ENCODE data around the gene SKI.

SKI gene

DNA sequence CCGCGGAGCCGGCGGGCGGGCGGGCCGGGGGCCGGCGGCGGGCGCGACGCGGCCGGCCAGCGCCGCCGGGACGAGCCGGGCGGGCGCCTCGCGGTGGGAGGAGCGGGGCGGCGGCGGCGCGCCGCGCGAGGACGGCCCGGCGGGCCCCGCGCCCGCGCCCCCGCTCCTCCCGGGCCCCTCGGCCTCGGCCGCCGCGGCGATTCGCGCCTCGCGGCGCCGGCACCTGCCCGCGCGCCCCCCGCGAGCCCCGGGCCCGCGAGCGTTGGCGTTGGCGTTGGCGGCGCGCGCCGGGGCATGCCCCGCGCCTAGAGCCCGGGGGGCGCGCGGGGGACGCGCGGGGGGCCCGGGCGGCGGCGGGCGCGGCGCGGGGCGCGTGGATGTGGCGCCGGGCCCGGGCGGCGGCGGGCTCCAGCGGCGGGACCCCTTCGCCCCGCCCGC lies at the start of gene SKI:
Gene SKI (plus strand): TSS at position 163 of the 438 bp plus-strand sequence. CDS start 448 bp downstream, outside the sequence.
- no peak for DNase-seq (ENCODE audit: low spot score)

DNA sequence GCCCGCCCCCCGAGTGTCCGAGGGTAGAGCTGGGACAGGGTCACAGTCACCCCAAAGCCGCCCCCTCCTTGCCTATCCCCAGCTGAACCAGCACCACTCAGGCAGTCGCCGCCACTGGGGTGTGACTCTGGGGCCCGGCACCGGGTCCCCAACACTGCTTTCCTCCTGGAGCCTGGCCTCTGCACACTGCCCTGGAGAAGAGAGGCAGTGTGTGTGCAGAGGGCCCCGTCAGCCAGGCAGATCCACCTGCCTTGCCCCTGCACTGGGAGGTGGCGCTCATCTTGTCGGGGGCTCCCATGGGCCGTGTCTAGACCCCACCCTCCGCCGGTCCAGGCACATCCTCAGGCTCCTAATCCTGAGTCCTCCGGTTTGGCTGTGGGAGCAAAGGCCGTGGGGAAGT lies 49.2 kb upstream of the SKI start:
- no peak for DNase-seq (ENCODE audit: low spot score)

DNA sequence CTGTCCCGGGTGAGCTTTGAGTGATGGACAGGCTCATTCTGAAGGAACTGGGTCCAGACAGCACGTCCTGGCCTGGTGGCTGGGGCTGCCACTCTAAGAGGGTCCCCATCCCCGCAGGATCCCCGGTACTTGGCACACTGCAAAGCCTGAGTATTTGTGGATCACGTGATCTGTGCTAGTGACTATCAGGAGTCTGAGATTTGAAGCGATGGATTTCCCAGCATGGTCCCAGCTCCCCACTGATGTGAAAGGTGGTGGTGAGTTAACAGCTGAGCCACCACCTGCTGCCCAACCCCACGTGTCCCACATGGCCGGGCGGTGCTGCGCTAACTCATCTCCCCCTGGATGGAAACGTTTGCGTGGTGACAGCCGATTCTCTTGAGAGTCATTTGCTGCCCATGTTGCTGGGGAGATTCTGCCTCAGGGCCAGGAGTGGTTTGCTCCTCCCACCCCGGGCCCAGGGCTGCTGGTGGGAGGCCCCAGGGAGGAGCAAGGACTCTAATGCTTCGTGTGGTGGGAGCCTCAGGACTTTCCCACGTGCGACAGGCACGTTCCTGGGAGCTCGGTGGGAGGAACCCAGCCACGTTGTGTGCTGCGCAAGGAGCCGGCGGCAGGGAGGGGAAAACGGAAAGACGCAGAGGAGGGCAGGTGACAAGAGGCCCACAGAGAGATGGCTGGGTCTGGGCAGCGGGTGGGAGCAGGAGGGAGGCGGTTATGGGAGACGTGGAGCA lies 48.7 kb upstream of the SKI start:
- DNase-seq (ENCODE audit: low spot score), result no peak

DNA sequence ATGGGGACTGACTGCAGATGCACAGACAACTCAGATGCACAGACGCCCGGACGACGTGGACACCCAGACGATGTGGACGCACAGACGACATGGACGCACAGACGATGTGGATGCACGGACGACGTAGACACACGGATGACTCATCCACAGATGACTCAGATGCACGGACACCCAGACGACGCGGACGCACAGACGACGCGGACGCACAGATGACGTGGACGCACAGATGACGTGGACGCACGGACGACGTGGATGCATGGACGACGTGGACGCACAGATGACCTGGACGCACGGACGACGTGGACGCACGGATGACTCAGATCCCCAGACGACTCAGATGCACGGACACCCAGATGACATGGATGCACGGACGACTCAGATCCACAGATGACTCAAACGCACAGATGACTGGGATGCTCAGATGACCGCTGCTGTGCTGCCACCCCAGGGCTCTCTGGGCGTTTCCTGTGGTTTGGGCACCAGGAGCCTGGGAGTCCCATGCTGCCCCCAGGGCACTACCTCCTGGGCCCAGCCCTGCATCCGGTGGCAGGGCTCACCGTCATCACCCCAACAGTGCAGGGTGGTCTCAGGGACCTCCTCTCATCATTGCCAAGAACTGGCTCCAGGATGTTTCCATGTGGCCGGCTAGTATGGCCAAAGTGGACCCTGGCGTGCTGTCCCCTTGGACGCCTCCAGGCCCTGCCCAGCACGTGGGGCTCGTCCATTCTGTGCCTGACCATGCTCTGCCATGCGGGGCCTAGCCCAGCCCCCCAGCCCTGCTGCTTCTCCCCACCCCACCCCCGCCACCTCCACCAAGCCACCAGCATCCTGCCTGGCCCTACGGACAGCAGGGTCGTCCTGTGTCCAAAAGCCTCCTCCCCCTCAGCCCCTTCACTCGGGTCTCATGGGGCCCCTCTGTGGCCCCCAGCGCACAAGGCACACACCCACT lies 47.5 kb upstream of the SKI start:
- DNase-seq (ENCODE audit: low spot score), result no peak

DNA sequence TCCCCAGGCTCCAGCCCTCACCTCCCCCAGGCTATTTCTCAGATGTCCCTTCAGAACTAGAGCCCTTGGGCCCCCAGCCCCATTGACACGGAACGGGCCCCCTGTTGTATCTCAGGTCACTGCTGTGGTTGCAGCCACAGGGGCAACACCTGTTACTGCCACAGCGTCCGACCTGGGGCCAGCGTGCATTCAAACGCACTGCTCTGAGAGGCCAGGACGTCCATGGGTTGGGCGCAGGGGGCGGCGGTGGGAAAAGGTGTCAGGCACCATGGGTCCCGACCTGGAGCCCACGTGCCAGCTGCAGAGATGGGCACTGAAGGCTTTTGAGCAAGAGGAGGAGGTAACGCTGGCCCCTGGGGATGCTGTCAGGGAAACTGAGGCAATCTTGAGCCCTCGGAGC lies 46.8 kb upstream of the SKI start:
- DNase-seq (ENCODE audit: low spot score), result no peak

DNA sequence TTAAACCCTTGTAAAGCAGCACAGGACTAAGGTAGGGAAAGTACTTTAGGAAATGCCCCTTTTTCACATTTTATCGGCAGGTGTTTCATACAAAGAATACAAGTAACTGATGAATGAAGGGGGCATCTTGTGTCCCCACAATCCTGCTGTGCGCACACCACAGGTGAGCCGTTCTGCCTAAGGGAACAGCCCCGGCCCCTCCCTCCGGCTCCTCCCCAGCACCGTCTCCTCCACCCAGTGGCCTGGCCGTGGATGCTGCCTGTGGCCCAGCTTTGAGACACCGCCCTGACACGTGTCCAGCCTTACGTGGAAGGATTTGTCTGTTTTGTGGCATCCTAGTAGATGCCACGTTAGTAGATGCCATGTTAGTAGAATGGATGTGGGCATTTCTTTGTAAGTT lies 46.4 kb upstream of the SKI start:
- DNase-seq (ENCODE audit: low spot score), result no peak

DNA sequence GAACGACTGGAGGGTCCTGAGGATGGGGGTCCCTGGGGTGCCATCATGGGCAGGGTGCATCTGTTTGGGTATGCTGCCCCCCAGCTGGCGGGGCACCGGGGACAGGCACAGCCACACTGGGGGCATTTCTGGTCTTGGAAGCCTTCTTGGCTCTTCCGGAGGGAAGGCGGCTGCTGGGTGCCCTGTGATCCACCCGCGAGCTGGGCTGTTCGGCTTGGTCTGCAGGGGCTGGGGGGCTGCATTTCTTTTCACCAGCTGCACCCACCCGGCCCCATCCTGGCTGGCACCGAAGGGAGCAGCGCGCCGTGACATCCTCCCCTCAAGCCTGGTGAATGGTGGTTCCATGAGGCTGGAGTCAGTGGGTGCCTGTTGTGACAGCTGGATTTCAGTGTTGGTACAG lies 45.7 kb upstream of the SKI start:
- no peak for DNase-seq (ENCODE audit: low spot score)

DNA sequence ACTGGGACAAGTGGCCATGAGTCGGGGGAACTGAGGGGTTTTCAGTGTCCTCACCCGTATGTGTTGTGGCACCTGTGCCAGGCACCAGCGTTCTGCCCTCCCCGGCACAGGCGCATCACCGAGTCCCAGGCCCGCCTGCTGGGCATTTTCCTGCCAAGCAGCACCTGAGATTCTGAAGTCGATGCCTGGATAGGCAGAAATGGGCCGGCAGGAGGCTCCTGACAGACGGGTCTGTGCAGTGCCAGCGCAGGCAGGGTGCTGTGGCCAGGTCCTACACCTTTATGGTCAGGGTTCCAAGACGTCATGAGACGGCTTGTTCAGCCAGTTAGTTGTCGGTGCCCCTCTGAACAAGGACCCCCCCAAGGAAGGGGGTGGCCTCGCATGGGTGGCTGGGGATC lies 44.2 kb upstream of the SKI start:
- no peak for DNase-seq (ENCODE audit: low spot score)

DNA sequence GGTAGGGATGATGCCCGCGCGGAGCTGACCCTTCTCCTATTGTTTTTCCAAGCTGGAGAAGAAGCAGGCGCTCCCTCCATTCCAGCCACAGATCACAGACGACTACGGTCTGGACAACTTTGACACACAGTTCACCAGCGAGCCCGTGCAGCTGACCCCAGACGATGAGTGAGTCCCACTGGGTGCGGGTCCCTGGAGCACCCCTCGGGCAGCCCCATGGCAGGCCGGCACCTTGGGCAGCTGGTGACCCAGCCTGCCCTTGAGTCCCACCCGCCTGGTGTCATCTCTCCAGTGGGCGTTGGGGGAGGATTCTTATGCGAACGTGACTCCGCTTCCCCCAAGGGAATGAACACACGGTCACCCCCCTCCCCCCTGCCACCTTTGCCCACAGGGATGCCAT lies 43.6 kb upstream of the SKI start:
- DNase-seq (ENCODE audit: low spot score), result no peak

DNA sequence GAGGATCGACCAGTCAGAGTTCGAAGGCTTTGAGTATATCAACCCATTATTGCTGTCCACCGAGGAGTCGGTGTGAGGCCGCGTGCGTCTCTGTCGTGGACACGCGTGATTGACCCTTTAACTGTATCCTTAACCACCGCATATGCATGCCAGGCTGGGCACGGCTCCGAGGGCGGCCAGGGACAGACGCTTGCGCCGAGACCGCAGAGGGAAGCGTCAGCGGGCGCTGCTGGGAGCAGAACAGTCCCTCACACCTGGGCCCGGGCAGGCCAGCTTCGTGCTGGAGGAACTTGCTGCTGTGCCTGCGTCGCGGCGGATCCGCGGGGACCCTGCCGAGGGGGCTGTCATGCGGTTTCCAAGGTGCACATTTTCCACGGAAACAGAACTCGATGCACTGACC lies 43.2 kb upstream of the SKI start:
- DNase-seq (ENCODE audit: low spot score), result no peak

DNA sequence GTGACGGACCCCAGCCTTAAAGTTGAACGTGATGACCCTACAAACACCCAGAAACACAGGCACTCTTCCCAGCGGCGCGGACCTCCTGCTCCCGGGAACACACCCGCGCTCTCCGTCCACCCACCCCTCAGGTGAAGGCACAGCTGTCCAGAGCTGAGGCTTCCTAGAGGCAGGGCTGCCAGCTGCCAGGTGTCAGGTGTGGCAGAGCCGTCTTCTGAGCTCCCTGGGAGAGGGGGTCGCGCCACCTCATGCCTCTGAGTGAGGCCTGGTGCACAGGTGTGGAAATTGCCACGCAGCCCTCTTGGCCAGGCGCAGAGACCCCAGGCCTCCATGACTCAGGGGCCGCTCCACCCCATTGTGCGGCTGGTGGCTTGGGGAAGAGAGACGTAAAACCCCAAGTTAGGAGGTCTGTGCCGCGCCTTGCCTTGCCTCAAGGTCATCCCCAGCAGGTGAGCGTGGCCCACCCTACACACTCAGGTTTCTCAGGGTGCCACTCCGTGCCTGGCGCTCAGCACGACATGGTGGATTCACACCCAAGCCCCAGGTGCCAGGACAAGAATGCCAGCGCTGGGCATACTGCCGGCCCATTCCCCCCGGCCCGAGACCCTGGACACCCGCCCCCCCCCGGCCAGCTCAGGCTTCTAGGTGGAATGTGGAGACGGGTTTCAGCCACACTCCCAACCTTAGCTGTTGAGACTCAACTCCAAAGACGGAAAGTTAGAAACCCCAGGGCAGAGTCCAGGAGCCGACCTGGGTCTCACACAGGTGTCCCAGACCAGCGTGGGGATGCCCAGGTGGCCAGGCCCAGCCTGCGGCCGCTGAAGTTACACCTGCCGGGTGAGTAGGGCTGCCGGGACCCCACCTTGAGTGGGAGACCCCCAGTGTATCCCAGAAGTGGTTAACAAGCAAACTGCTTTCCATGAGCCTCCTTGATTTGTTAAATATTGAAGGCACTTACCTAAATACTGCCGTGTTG lies 42.0 kb upstream of the SKI start:
- DNase-seq (ENCODE audit: low spot score), result no peak

DNA sequence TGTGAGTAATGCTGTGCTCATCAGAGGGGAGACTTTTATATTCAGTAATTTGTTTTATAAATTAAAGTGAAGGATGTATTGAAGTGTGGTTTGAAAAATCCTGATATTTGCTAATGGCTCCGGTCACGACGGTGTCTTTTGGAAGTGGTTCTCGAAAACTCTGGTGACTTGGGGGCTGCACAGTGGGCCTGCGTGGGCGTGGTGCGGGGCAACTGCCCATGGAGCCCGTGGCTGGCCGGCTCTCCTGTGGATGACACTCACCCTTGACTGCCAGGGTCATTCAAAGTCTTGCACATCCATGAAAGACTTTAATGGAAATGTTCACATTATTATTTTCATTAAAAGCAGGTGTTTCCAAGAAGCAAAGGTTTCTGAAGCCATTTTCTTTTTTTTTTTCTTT lies 41.2 kb upstream of the SKI start:
- DNase-seq (ENCODE audit: low spot score), result no peak

DNA sequence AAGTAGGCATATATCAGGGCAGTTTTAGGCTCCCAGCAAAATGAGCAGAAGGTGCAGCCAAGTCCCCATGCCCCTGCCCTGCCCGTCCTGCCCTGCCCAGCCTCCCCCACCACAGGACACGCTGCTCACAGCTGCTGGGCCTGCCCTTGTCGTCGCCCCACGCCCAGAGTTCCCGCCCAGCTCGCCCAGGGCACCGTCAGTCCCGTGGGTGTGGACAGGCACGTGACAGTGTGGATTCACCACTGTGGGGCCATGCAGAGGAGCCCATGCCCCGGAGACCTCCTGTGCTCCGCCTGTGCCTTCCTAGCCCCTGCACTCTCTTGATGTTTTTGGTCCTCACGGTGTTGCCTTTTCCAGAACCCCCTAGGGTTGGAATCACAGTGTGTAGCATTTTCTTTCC lies 40.5 kb upstream of the SKI start:
- no peak for DNase-seq (ENCODE audit: low spot score)

DNA sequence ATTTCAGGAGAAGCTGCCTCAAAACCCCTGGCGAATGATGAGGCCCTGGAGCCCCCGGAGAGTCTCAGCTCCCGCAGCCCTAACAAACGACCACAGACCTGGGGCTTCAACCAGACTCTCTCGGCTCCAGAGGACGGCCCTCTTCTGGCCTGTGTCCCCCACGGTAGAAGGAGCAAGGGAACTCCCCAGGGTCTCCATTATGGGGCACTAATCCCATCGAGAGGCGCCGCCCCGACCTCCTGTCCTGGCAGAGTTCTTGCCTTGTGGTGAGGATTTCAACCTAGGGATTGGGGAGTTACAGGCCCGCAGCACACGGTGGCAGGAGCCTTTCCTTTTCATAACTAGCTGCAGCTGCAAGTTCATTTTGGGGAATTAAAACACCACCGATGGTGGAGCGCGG lies 39.8 kb upstream of the SKI start:
- DNase-seq (ENCODE audit: low spot score), result no peak

DNA sequence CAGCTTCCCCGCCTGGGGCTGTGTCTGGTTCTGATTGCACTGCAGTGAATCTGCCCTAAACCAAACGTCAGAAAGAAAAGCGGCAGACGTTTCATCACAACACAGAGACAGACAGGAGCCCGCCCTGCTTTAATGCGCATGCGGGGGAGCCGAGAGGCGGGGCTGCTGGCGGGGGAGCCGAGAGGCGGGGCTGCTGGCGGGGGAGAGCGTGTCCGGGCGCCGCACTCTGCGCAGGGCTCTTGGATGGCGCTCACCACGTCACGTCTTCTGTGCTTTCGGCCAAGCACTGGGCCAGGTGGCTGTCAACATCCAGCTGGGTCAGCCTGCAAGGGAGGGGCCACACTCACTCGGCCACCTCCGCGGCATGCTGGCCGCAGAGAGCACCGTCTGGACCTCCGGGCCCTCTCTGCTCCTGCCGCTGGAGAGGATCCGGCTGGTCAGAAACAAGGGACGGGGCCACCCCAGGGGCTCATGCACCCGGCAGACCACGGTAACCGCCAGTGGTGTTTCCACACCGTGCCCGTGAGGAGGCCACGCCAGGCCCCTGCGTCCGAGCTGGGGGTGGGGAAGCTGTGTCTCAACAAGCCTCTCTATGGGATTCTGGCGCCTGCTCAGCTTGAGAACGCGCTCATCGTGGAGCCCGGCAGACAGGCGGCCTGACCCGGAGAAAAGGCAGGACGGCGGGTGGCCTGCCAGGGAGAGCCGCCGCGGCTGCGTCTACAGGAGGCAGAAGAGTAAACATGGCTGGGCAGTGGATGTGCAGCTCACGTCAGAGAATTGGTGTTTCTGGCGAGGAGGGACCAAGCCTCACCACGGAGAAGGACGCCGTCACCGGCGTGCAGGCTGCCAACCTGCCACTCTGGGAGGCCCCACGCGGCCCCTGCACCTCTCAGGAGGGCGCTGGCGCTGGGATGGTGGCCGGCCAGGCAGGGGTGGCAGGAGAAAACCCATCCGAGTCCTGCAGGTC lies 38.4 kb upstream of the SKI start:
- peak; percentile 93 for DNase-seq (ENCODE audit: low spot score)

DNA sequence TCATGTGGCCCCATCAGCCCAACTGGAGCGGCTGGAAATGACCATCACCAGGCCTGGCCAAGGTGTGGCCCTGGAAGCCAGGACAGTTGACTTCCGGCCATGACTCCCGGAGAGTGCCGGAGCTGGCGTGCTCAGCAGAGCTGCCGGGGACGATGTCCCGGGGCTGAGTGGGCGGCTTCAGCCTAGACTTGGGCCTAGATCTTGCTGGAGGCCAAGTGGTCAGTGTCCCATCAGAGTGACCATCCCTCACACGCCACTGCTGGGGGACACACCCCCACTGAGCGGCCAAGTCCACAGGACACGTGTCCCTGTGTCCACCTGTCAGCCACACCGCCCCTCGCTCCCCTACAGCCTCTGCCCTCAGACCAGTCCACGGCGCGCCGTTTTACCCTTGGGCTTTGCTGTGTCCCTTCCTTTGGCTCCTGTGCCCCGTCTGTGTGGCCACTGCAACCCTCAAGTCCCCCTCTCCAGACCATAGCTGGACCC lies 37.6 kb upstream of the SKI start:
- no peak for DNase-seq (ENCODE audit: low spot score)

DNA sequence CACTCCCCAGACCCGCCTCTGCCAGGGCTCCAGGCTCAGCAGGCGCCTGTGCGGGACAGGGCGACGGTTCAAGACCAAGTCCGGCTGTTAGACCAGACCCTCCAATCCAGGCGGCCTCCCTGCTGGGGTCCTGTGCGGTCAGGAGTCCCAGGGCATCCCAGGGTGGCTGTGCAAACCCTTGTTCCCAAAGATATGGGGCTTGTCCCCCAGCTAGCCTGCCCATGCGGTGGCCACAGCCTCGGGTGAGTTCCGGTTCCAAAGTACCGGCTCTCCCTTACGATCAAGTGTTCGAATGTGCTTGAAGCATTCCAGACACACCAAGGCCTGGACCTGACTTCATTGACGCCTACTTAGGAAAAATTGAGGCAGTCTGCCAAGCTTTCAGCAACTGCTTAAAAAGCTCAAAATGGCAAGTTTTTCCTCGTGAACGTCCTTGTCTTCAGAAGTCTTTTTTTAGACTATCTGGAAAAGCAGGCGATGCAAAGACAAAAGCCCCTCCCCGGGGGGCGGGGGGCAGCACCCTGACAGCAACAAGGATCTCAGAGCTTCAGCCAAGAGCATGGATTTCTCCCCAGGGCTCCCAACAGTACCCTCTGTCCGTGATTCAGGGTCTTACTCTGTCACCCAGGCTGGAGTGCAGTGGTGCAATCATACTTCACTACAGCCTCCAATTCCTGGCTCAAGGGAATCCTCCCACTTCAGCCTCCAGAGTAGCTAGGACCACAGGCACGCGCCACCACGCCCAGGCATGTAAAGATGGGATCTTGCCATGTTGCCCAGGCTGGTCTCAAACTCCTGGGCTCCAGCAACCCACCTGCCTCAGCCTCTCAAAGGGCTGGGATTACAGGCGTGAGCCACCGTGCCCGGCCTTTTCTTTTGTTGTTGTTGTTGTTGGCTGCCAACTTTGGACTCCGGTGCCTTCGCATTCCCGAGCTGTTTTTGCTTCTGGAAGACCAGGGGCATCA lies 35.8 kb upstream of the SKI start:
- no peak for DNase-seq (ENCODE audit: low spot score)

DNA sequence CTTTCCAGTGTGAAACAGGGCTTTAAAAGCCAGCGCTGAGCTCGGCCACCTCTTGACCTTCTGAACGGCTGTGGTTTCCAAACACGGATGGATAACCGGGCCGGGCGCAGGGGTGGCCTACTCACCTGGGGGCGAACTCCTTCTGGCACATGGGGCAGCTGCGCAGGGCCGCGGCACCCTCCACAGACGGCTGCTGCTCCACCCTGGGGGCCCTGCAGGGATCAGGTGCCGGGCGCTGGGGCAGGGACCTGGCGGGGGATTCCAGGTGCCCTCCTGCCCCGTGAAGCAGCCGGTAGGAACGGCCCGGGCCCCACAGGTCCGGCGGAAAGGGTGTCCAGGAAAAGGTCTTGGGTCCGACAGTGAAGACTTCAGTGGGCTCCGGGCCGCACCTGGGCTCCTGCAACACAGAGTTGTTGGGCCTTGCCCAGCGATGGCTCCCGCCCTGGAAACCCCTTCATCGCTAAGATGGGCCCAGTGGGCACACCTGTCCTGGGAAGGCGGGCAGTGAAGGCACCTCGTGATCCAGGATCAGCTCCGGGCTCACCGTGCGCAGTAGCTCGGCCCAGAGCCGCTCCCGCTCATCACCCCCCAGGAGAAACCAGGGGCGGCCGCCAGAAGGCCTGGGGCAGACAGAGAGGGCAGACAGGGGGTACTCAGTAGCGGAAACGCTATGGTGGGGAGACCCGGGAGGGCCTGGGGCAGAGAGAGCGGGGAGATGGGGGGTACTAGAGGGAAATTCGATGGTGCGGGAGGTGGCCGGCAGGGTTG lies 34.4 kb upstream of the SKI start:
- DNase-seq (ENCODE audit: low spot score), result no peak
